GM06990 (cell line): ENCODE data around the gene ATP6V1C2.

Experiments
- DNase-seq: peaks from one replicate; pipeline ENCODE4 v3.0.0-alpha.2; 2011; ENCODE audit not compliant: insufficient read length; ENCODE audit errors: extremely low read depth
- H3K27me3 ChIP-seq: replicated peaks from 2 replicates; pipeline ENCODE4 v1.6.0; 2011; ENCODE audit warnings: low read length; ENCODE audit not compliant: control insufficient read depth, insufficient read depth
- H3K36me3 ChIP-seq: 2 replicates; pipeline ENCODE4 v1.5.1; 2011; ENCODE audit warnings: low read length; ENCODE audit not compliant: control insufficient read depth, insufficient read depth
- H3K4me3 ChIP-seq: replicated peaks from 2 replicates; pipeline ENCODE4 v1.5.1; 2011; ENCODE audit warnings: low read depth, mild to moderate bottlenecking, control low read depth, low read length
- CTCF ChIP-seq: IDR thresholded peaks from 2 replicates; pipeline ENCODE4 v1.5.1; 2011; ENCODE audit warnings: low read length, control low read depth, mild to moderate bottlenecking, inconsistent platforms; ENCODE audit not compliant: insufficient read depth, poor library complexity, severe bottlenecking

ATP6V1C2 gene

GRCh38 chr2:10774394-10774793 is 53.0 kb downstream of the ATP6V1C2 start:
- DNase-seq, result no peak
- TF ChIP-seq CTCF, result no peak
- Histone ChIP-seq H3K36me3 (peaks cover 11% of the 10 kb centered on the region), H3K4me3 (no peak overlapping the region), H3K27me3 (no peaks in the 10 kb centered on the region)

- Histone ChIP-seq H3K36me3 (peaks cover 11% of the 10 kb centered on the region), H3K4me3 (no peak overlapping the region), H3K27me3 (no peaks in the 10 kb centered on the region)
- no peak for DNase-seq
- TF ChIP-seq CTCF, result no peak
Measured at GRCh38 chr2:10775021-10775780, 53.8 kb downstream of the ATP6V1C2 start.

GRCh38 chr2:10775831-10776230 is 54.4 kb downstream of the ATP6V1C2 start:
- H3K36me3 ChIP-seq, result peaks cover 13% of the 10 kb centered on the region
- TF ChIP-seq CTCF, result no peak
- no peaks in the 10 kb centered on the region for H3K27me3 ChIP-seq
- no peak for DNase-seq
- H3K4me3 ChIP-seq, result no peak overlapping the region

GRCh38 chr2:10776231-10776977 is 55.0 kb downstream of the ATP6V1C2 start:
- peaks cover 13% of the 10 kb centered on the region for H3K36me3 ChIP-seq
- no peak overlapping the region for H3K4me3 ChIP-seq
- TF ChIP-seq CTCF, result no peak
- no peaks in the 10 kb centered on the region for H3K27me3 ChIP-seq
- no peak for DNase-seq

GRCh38 chr2:10777111-10777841 is 55.8 kb downstream of the ATP6V1C2 start:
- no peak for TF ChIP-seq CTCF

More at GRCh38 chr2:10777111-10777841, 55.8 kb downstream of the ATP6V1C2 start:
- H3K36me3 ChIP-seq, result peaks cover 15% of the 10 kb centered on the region
- no peak overlapping the region for H3K4me3 ChIP-seq
- no peak for DNase-seq
- H3K27me3 ChIP-seq, result no peaks in the 10 kb centered on the region
